GM10266 (cell line): ENCODE data around the gene SLC23A2.
A peak's percentile ranks its signal among the peaks of the same experiment; 100 is the strongest.

Experiments used
- DNase-seq: peaks from one replicate; pipeline ENCODE4 v3.0.0; 2012; ENCODE audit errors: extremely low spot score
- TF ChIP-seq, protein P1 (sequence below): IDR thresholded peaks from 2 replicates; pipeline ENCODE4 v1.5.1; 2012; ENCODE audit warnings: mild to moderate bottlenecking, low read depth; ENCODE audit not compliant: control insufficient read depth, insufficient read depth; ENCODE audit errors: missing control alignments

The SLC23A2 gene

DNA sequence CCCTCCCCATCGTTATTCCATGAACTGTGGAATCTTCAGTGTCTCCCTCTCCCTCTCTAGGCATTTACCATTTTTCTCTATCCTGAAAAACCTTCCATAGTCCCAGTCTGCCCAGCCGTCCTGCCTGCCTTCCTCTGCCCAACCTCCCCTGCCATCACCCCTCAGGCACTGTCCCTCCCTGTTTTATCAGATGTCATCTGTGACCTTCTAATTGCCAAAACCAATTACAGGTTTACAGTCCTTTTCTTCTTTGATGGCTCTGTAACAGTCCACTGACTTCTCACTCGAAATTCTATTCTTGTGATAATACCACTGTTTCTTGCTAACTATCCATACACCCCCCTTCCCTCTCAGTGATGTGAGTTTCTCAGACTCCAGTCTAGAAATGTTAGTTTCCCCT is 2.3 kb upstream of the SLC23A2 start:
- no peak for DNase-seq

DNA sequence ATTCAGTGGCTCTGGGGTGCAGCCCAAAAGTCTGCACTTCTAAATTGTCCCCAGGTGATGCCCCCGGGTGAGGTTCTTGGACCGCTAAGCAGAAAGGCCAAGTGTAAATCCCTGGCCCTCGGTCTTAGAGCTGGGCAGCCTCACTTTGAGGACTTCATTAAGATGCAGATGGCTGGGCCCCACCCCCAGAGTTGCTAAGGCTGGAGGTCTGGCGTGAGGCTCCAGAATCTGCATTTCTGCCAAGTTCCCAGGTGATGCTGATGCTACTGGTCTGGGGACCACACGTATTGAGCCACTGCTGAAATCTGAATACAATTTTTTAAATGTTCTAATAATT is 735 bp upstream of the SLC23A2 start:
- DNase-seq = no peak
- TF ChIP-seq, protein P1, sequence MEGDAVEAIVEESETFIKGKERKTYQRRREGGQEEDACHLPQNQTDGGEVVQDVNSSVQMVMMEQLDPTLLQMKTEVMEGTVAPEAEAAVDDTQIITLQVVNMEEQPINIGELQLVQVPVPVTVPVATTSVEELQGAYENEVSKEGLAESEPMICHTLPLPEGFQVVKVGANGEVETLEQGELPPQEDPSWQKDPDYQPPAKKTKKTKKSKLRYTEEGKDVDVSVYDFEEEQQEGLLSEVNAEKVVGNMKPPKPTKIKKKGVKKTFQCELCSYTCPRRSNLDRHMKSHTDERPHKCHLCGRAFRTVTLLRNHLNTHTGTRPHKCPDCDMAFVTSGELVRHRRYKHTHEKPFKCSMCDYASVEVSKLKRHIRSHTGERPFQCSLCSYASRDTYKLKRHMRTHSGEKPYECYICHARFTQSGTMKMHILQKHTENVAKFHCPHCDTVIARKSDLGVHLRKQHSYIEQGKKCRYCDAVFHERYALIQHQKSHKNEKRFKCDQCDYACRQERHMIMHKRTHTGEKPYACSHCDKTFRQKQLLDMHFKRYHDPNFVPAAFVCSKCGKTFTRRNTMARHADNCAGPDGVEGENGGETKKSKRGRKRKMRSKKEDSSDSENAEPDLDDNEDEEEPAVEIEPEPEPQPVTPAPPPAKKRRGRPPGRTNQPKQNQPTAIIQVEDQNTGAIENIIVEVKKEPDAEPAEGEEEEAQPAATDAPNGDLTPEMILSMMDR = no peak

More for the DNA sequence above, 2.3 kb upstream of the SLC23A2 start:
- TF ChIP-seq, protein P1 = no peak

DNA sequence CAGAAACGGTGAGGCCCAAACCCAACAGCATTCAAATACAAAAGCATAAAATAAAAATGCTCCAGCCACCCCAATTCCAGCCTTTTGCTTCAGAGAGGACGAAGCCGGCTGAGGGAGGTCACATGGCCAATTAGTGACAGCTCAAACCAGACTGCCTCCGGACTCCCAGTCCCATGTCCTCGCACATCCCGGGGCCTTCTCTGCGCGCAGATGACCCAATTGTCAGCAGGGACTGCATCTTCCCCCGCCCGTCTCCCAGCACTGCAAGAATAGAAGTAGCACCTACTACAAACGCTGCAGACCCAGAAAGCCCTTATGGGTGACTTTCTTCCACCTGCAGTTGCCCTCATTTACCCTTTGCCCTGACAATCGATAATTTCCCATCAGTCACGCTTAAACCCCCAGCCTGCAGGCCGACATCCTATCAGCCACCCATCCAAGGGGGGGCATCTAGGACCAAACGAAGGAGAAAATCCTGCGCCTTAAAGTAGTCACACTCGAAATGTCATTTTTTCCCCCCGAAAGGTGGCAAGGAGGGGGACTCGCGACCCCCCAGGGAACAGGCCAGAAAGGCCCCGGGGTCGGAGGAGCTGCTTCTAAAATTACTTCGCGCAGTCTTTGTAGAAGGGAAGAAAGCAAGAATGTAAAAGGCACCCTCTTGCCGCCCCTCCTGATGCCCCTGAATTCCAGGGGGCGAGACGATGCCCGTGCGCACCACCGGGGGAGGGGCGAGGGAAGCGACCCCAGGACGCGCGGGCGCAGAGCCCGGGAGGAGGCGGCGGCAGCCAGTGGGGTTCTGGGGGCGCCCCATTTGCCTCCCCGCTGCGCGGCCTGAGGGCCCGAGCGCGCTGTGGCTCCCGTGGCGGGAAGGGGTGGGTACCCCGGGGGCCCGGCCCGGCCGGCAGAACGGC is 792 bp downstream of the SLC23A2 start:
- TF ChIP-seq, protein P1 = no peak
- DNase-seq = peak; percentile 66

DNA sequence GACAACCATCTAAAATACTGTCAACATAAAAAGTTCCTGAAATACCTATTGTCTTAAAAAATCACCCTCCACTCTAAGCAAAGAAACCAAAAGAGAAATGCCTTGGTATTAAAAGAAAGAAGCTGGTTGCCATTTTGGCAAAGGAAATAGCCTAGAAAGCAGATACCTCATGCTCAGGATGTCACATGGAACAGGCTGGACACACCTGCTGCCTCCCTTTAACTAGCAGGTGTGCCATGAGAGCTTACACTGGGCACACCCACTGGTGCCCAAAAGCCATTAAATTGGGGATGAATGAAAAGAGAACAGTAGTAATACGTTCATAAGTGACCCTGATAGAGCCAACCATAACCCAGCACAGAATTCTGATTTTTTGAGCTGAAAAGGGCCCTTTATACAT is 1.5 kb downstream of the SLC23A2 start:
- TF ChIP-seq, protein P1 = no peak
- no peak for DNase-seq

DNA sequence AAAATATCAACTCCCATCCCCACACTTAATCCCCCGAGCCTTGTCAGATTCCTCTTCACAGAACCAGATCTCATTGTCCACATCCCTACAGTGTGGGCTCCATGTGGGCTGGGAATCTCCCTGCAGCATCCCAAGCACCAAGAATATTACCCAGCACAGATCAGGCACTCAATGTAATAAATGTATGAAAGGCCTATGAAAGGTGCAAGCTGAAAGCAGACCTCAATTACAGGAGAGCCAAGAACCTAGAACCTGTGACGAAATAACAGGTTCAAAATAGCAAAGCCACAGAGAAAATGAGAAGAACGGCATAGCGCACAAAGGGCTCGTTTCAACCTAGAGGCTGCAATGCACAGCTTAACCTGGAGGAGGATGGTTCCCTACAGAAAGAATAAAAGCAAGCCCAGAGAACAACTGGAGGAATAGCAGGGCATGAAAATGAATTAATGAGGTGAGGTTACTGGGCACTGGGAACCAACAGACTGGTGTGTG is 3.1 kb downstream of the SLC23A2 start:
- TF ChIP-seq, protein P1 = peak; percentile 15
- DNase-seq = peak; percentile 74

DNA sequence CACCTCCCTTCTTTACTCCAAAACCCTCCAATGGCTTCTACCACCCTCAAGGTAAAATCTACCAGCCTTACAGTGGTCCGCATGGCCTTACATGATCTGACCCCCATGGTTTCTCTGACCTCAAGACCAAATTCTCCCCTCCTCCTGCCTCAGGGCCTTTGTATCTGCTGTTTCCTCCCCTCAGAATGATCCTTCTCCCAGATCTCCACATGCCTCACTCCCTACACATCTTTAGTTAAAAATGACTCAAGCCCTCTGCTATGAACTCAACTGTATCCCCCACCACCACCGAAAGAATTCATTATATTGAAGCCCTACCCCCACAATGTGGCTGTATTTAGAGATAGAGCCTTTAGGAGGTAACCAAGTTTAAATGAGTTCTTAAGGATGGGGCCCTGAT is 4.1 kb downstream of the SLC23A2 start:
- DNase-seq = no peak
- TF ChIP-seq, protein P1 = no peak

DNA sequence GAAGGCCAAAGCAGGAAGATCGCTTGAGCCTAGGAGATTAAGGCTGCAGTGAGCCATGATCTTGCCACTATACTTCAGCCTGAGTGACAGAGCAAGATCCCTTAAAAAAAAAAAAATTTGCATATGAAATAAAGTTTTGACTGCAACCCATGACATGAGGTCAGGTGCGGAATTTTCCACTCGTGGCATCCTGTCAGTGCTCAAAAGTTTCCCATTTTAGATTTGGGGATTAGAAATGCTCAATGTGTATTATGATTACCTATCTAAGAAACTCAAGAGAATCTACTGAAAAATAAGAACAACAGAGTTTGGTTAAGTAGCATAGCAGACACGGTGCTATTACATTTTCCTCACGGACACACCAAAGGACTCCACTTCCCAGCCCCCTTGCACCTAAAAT is 11.7 kb downstream of the SLC23A2 start:
- TF ChIP-seq, protein P1 = no peak
- no peak for DNase-seq
